Measurements from ENCODE around the gene BMAL1. TPM values are rescaled to one million over a fixed set of nuclear protein-coding genes. Genes with fewer than 3 reads are reported as not detected.

Gene BMAL1
- total RNA-seq, 1 experiment from 2014 or later, result 10.9 TPM

DNA sequence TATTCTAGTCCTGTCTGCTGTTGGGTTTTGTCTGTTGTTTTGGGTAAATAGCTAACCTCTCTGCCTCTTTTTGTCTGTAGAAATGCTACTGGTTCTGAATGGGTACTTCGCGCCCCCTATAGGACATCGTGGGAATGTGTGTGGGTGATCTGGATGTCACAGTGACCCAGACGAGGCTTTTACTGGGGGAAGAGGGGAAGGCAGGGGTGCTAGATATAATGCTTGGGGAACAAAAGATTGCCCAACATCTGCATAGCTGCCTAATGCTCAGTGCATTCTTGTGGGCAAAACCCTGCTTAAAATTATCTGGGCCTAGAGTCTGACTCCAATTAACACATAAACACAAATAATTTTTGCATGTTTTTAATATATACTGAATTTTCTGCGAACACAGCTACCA is 57.7 kb downstream of the BMAL1 start:
- intact Hi-C loops (cut with micrococcal nuclease), result loop anchor here (2.0 to 10.0 kb wide), 4 partner anchors 47 to 371 kb away; partner anchors contain the start of gene BMAL1
- no peaks in the 10 kb centered on the region for H4K20me1 ChIP-seq (ENCODE audit: low read length)
- no peak overlapping the region for H3K9ac ChIP-seq (ENCODE audit: low read length)
- no peak for TF ChIP-seq EZH2phosphoT487 (IDR thresholded peaks at IDR 0.05; ENCODE audit: borderline replicate concordance, low read length)
- TF ChIP-seq, protein P1, sequence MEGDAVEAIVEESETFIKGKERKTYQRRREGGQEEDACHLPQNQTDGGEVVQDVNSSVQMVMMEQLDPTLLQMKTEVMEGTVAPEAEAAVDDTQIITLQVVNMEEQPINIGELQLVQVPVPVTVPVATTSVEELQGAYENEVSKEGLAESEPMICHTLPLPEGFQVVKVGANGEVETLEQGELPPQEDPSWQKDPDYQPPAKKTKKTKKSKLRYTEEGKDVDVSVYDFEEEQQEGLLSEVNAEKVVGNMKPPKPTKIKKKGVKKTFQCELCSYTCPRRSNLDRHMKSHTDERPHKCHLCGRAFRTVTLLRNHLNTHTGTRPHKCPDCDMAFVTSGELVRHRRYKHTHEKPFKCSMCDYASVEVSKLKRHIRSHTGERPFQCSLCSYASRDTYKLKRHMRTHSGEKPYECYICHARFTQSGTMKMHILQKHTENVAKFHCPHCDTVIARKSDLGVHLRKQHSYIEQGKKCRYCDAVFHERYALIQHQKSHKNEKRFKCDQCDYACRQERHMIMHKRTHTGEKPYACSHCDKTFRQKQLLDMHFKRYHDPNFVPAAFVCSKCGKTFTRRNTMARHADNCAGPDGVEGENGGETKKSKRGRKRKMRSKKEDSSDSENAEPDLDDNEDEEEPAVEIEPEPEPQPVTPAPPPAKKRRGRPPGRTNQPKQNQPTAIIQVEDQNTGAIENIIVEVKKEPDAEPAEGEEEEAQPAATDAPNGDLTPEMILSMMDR (conservative IDR thresholded peaks at IDR 0.05; ENCODE audit: low read depth, low read length), result peak; percentile 86
- TF ChIP-seq EZH2 (IDR thresholded peaks at IDR 0.05; ENCODE audit: low read length, unreplicated experiment), result no peak
- ChIA-PET POLR2A (ENCODE audit: unreplicated experiment) (no interaction called here), CTCF (interaction anchor here (0.6 to 1.1 kb wide), 5 partner anchors 19 to 371 kb away, joined by 3 to 6 read pairs (median 4); no protein-coding TSS in a partner anchor)
- H3K27me3 ChIP-seq (ENCODE audit: low read length), result no peaks in the 10 kb centered on the region
- DNase-seq (peak; percentile 67), ATAC-seq (no peak)
- no peak overlapping the region for H3K4me2 ChIP-seq (ENCODE audit: low read length)
- peaks cover 76% of the 10 kb centered on the region for H3K4me1 ChIP-seq (ENCODE audit: insufficient read depth, low read length)
- no peak overlapping the region for H3K4me3 ChIP-seq (ENCODE audit: low read length)
- no peak overlapping the region for H2AFZ ChIP-seq (ENCODE audit: low read length)
- H3K36me3 ChIP-seq (ENCODE audit: low read depth, low read length), result no peaks in the 10 kb centered on the region
- no TSS peak for BruUV-seq (replicated peaks)
- no peaks in the 10 kb centered on the region for H3K9me3 ChIP-seq (ENCODE audit: low read length)
- H3F3A ChIP-seq (ENCODE audit: low read length, unreplicated experiment), result peaks cover 5% of the 10 kb centered on the region
- no peaks in the 10 kb centered on the region for H3K79me2 ChIP-seq (ENCODE audit: low read length)
- H3K27ac ChIP-seq (ENCODE audit: low read length), result no peak overlapping the region
- no peaks in the 10 kb centered on the region for H3K9me2 ChIP-seq (replicated peaks; ENCODE audit: low read length)

DNA sequence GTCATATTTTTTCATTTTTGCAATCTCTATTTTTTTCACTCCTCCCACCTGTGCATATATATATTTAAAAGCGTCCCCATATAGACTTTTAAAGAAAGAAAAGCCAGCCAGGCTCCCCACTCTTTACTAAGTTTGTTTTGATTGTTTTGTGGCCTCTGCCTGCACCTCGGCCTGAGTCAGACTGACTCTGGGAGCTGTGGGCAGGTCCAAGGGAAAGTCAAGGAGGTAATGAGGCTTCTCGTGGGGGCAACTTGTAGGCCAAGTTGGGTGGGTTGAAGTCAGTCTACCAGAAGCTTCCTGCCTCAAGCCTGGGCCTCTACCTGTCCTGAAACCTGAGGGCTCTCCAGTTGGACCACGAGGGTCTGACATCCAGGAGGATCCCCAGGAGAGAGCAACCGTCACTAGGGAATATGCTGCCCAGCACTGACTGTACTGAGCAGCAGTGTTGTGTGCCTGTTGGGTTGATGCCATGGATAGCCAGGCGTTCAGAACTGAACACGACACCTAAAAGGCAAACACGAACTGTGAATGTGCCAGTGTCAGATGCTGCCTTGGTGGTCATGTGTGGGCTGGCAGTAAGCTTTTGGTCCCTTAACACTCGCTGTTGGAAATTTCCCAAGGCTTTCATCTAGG is 58.8 kb downstream of the BMAL1 start:
- peaks cover 5% of the 10 kb centered on the region for H3F3A ChIP-seq (ENCODE audit: low read length, unreplicated experiment)
- H3K4me3 ChIP-seq (ENCODE audit: low read length), result no peak overlapping the region
- no peaks in the 10 kb centered on the region for H3K36me3 ChIP-seq (ENCODE audit: low read depth, low read length)
- H3K4me2 ChIP-seq (ENCODE audit: low read length), result no peak overlapping the region
- H3K27ac ChIP-seq (ENCODE audit: low read length), result no peak overlapping the region
- DNase-seq (no peak), ATAC-seq (no peak)
- no peaks in the 10 kb centered on the region for H3K9me2 ChIP-seq (replicated peaks; ENCODE audit: low read length)
- POLR2A ChIA-PET (ENCODE audit: unreplicated experiment), result no interaction called here
- no peaks in the 10 kb centered on the region for H3K27me3 ChIP-seq (ENCODE audit: low read length)
- no peak overlapping the region for H3K9ac ChIP-seq (ENCODE audit: low read length)
- H4K20me1 ChIP-seq (ENCODE audit: low read length), result no peaks in the 10 kb centered on the region
- no peaks in the 10 kb centered on the region for H3K9me3 ChIP-seq (ENCODE audit: low read length)
- CTCF ChIA-PET, result no interaction called here
- no TSS peak for BruUV-seq (replicated peaks)
- intact Hi-C loops (cut with micrococcal nuclease), result loop anchor here (10.0 kb wide), 1 partner anchor 372 kb away; no protein-coding TSS in a partner anchor
- no peaks in the 10 kb centered on the region for H3K79me2 ChIP-seq (ENCODE audit: low read length)
- peaks cover 78% of the 10 kb centered on the region for H3K4me1 ChIP-seq (ENCODE audit: insufficient read depth, low read length)
- H2AFZ ChIP-seq (ENCODE audit: low read length), result no peak overlapping the region
- TF ChIP-seq EZH2 (IDR thresholded peaks at IDR 0.05; ENCODE audit: low read length, unreplicated experiment) (no peak), EZH2phosphoT487 (IDR thresholded peaks at IDR 0.05; ENCODE audit: borderline replicate concordance, low read length) (no peak)
- TF ChIP-seq, protein P1 (conservative IDR thresholded peaks at IDR 0.05; ENCODE audit: low read depth, low read length), result no peak

- BruUV-seq (replicated peaks), result TSS peak; percentile 94
These were observed 60.4 kb downstream of the BMAL1 start for GRCh38 chr11:13338019-13338426.

More at GRCh38 chr11:13338019-13338426, 60.4 kb downstream of the BMAL1 start:
- peak overlapping the region; percentile 54 for H3K4me3 ChIP-seq (ENCODE audit: low read length)
- intact Hi-C loops (cut with micrococcal nuclease), result loop anchor here (2.0 to 10.0 kb wide), 3 partner anchors 77 to 373 kb away; no protein-coding TSS in a partner anchor
- ChIA-PET CTCF (interaction anchor here (1.4 to 1.8 kb wide), 2 partner anchors 122 to 128 kb away, joined by 3 to 11 read pairs; no protein-coding TSS in a partner anchor), POLR2A (ENCODE audit: unreplicated experiment) (interaction anchor here (0.6 to 0.8 kb wide), 3 partner anchors 57 to 122 kb away, joined by 3 to 7 read pairs (median 3); no protein-coding TSS in a partner anchor)
- H3K4me1 ChIP-seq (ENCODE audit: insufficient read depth, low read length), result peaks cover 66% of the 10 kb centered on the region
- peak overlapping the region; percentile 54 for H3K9ac ChIP-seq (ENCODE audit: low read length)
- H3K9me2 ChIP-seq (replicated peaks; ENCODE audit: low read length), result no peaks in the 10 kb centered on the region
- H4K20me1 ChIP-seq (ENCODE audit: low read length), result no peaks in the 10 kb centered on the region
- H3F3A ChIP-seq (ENCODE audit: low read length, unreplicated experiment), result peaks cover 5% of the 10 kb centered on the region
- no peak for TF ChIP-seq EZH2phosphoT487 (IDR thresholded peaks at IDR 0.05; ENCODE audit: borderline replicate concordance, low read length)
- TF ChIP-seq, protein P1 (conservative IDR thresholded peaks at IDR 0.05; ENCODE audit: low read depth, low read length), result no peak
- TF ChIP-seq EZH2 (IDR thresholded peaks at IDR 0.05; ENCODE audit: low read length, unreplicated experiment), result no peak
- no peaks in the 10 kb centered on the region for H3K9me3 ChIP-seq (ENCODE audit: low read length)
- no peaks in the 10 kb centered on the region for H3K36me3 ChIP-seq (ENCODE audit: low read depth, low read length)
- peak overlapping the region; percentile 74 for H3K4me2 ChIP-seq (ENCODE audit: low read length)
- H3K27ac ChIP-seq (ENCODE audit: low read length), result peak overlapping the region; percentile 91
- H3K27me3 ChIP-seq (ENCODE audit: low read length), result no peaks in the 10 kb centered on the region
- no peaks in the 10 kb centered on the region for H3K79me2 ChIP-seq (ENCODE audit: low read length)
- peak overlapping the region; percentile 63 for H2AFZ ChIP-seq (ENCODE audit: low read length)
- no peak; the same call in 1 of the 2 replicates for ATAC-seq
- no peak for DNase-seq
